PC-3 (cell line): ENCODE results near the gene TRIM25.

Source experiments
- CTCF ChIP-seq: fragments of 300-600 bp; sonication (generic); conservative IDR thresholded peaks from 2 replicates; pipeline ENCODE4 v1.5.1; 2017; ENCODE audit warnings: antibody characterized with exemption, low read depth, mild to moderate bottlenecking, low read length
- EZH2 ChIP-seq: fragments of 300-600 bp; sonication (generic); IDR thresholded peaks from one replicate; pipeline ENCODE4 v1.6.1; 2017; ENCODE audit warnings: antibody characterized with exemption, mild to moderate bottlenecking, low read length; ENCODE audit not compliant: unreplicated experiment

GRCh38 chr17:56903560-56903959 lies 10.3 kb downstream of the TRIM25 start:
- TF ChIP-seq CTCF (no peak), EZH2 (no peak)
